Chondrocyte (in vitro differentiated cells): ENCODE data around the gene TXNRD3. TPM values are rescaled to one million over a fixed set of nuclear protein-coding genes. Genes with fewer than 3 reads are reported as not detected.

Experiments used
- DNase-seq: peaks from one replicate; pipeline ENCODE4 v3.0.0; 2021; ENCODE audit warnings: mixed read lengths, low spot score
- H3K27ac Mint-ChIP-seq: one replicate; pipeline ENCODE4 v1.8.0; 2021; ENCODE audit warnings: mild to moderate bottlenecking, moderate library complexity, mixed read lengths; ENCODE audit not compliant: unreplicated experiment
- H3K27me3 Mint-ChIP-seq: 2 replicates; pipeline ENCODE4 v1.8.0; 2021; ENCODE audit warnings: low read depth, mixed read lengths
- H3K36me3 Mint-ChIP-seq: 2 replicates; pipeline ENCODE4 v1.8.0; 2021; ENCODE audit warnings: low read depth, mixed read lengths
- H3K4me1 Mint-ChIP-seq: 2 replicates; pipeline ENCODE4 v1.8.0; 2021; ENCODE audit warnings: low read depth, mild to moderate bottlenecking, mixed read lengths
- H3K4me3 Mint-ChIP-seq: one replicate; pipeline ENCODE4 v1.8.0; 2021; ENCODE audit warnings: mild to moderate bottlenecking, moderate library complexity, mixed read lengths; ENCODE audit not compliant: unreplicated experiment
- H3K9me3 Mint-ChIP-seq: 2 replicates; pipeline ENCODE4 v1.8.0; 2021; ENCODE audit warnings: low read depth, mixed read lengths
- CTCF ChIP-seq: fragments of 200-600 bp; sonication (generic); IDR thresholded peaks from 2 replicates; pipeline ENCODE4 v1.5.0; 2021; ENCODE audit warnings: antibody characterized with exemption, mild to moderate bottlenecking, moderate library complexity
- total RNA-seq: library from RNA; stranded (reverse); gene quantifications from 3 replicates; pipeline ENCODE4 v1.2.1, GENCODE V29; 2021

Gene TXNRD3
- total RNA-seq, 1 donor from 2014 or later: 14.2 TPM

- DNase-seq: no peak
- no peaks in the 10 kb centered on the region for H3K27me3 Mint-ChIP-seq
- no peak for TF ChIP-seq CTCF
- peaks cover 60% of the 10 kb centered on the region for H3K4me1 Mint-ChIP-seq
- H3K9me3 Mint-ChIP-seq: no peaks in the 10 kb centered on the region
- H3K4me3 Mint-ChIP-seq: no peak overlapping the region
- no peak overlapping the region for H3K27ac Mint-ChIP-seq
- H3K36me3 Mint-ChIP-seq: peaks cover 16% of the 10 kb centered on the region
Observed at GRCh38 chr3:126618021-126618420, 36.9 kb downstream of the TXNRD3 start.

GRCh38 chr3:126617571-126617970 is 37.4 kb downstream of the TXNRD3 start:
- DNase-seq: no peak
- Mint-ChIP-seq H3K9me3 (no peaks in the 10 kb centered on the region), H3K27me3 (no peaks in the 10 kb centered on the region), H3K27ac (no peak overlapping the region), H3K4me3 (no peak overlapping the region), H3K36me3 (peaks cover 16% of the 10 kb centered on the region), H3K4me1 (peaks cover 56% of the 10 kb centered on the region)
- TF ChIP-seq CTCF: no peak

GRCh38 chr3:126616931-126617330 is 38.0 kb downstream of the TXNRD3 start:
- peaks cover 16% of the 10 kb centered on the region for H3K36me3 Mint-ChIP-seq
- TF ChIP-seq CTCF: no peak
- H3K27me3 Mint-ChIP-seq: no peaks in the 10 kb centered on the region
- H3K4me3 Mint-ChIP-seq: no peak overlapping the region
- no peaks in the 10 kb centered on the region for H3K9me3 Mint-ChIP-seq
- peaks cover 49% of the 10 kb centered on the region for H3K4me1 Mint-ChIP-seq
- H3K27ac Mint-ChIP-seq: no peak overlapping the region
- DNase-seq: no peak

- Mint-ChIP-seq H3K27ac (no peak overlapping the region), H3K27me3 (no peaks in the 10 kb centered on the region), H3K4me1 (peaks cover 18% of the 10 kb centered on the region), H3K4me3 (no peak overlapping the region), H3K36me3 (peaks cover 34% of the 10 kb centered on the region), H3K9me3 (no peaks in the 10 kb centered on the region)
- TF ChIP-seq CTCF: no peak
- DNase-seq: no peak
Observed at GRCh38 chr3:126613479-126614188, 41.3 kb downstream of the TXNRD3 start.

GRCh38 chr3:126612479-126613205 is 42.3 kb downstream of the TXNRD3 start:
- Mint-ChIP-seq H3K4me1 (peaks cover 9% of the 10 kb centered on the region), H3K27me3 (no peaks in the 10 kb centered on the region), H3K9me3 (no peaks in the 10 kb centered on the region), H3K36me3 (peaks cover 38% of the 10 kb centered on the region), H3K4me3 (no peak overlapping the region), H3K27ac (no peak overlapping the region)
- no peak for DNase-seq
- TF ChIP-seq CTCF: no peak
